Activated naive CD8-positive, alpha-beta T cell treated with anti-CD3 and anti-CD28 coated beads, Interleukin-2, amount 50 U/mL, for 24 hours (primary cell): ENCODE results near the gene CDH4.

ENCODE experiments used
- ATAC-seq: fragments of 150-1000 bp; cut with Tn5 transposase; one replicate; pipeline ENCODE4 v1.10.0; 2021
- DNase-seq: peaks from one replicate; pipeline ENCODE4 v3.0.0; 2021
- H3K27ac Mint-ChIP-seq: one replicate; pipeline ENCODE4 v1.8.0; 2021; ENCODE audit warnings: mild to moderate bottlenecking, mixed read lengths
- H3K27me3 Mint-ChIP-seq: one replicate; pipeline ENCODE4 v1.8.0; 2021; ENCODE audit warnings: mixed read lengths
- H3K36me3 Mint-ChIP-seq: one replicate; pipeline ENCODE4 v1.8.0; 2021; ENCODE audit warnings: low read depth, mixed read lengths
- H3K4me1 Mint-ChIP-seq: one replicate; pipeline ENCODE4 v1.8.0; 2021; ENCODE audit warnings: mixed read lengths
- H3K4me3 Mint-ChIP-seq: one replicate; pipeline ENCODE4 v1.8.0; 2021; ENCODE audit warnings: mild to moderate bottlenecking, moderate library complexity, mixed read lengths
- H3K9me3 Mint-ChIP-seq: one replicate; pipeline ENCODE4 v1.8.0; 2021; ENCODE audit warnings: mixed read lengths

CDH4 gene

DNA sequence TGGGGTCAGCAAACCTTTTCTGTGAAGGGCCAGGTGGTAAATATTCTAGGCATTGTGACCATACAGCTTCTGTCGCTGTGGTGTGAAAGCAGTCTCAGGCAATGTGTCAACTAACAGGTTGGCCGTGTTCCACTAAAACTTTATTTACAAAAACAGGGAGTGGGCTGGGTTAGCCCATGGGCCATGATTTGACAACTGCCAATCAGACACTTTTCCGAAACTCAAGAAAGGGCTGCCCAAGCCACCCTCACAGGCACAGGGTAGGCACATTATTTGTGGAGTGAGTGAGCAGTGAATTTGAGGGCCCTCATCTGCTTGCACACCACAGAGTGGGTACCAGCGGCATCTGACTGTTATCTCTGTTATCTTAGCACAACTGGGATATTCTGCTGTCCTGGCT lies 523.4 kb downstream of the CDH4 start:
- H3K27me3 Mint-ChIP-seq = no peaks in the 10 kb centered on the region
- no peak overlapping the region for H3K27ac Mint-ChIP-seq
- DNase-seq (no peak), ATAC-seq (no peak)
- H3K36me3 Mint-ChIP-seq = no peaks in the 10 kb centered on the region
- H3K9me3 Mint-ChIP-seq = peaks cover 2% of the 10 kb centered on the region
- no peak overlapping the region for H3K4me3 Mint-ChIP-seq
- H3K4me1 Mint-ChIP-seq = no peaks in the 10 kb centered on the region

DNA sequence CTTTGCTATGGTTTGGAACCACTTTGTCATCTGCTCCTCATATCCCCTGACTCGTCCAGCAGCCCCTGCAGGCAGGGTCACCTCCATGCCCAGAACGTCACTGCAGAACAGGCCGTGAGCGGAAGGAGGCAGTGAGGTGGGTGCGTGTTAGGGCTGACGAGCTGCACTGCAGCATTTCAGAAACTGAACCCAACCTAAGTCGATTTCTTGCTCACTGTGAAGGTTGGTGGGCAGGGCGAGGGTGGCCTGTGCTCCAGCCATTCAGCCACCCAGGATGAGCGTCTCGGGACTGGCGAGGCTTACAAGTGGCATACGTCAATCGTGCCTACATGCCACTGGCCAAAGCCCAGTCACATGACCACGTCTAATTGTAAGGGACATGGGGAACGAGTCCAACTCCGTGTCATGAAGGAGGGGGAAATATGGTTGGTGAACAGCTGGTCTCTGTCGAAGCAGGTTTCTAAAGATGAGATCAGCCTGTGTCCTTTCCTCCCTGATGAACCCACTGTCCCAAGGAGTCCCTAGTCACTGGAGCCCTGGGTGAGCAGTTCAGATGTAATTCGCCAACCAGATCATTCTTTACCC lies 524.5 kb downstream of the CDH4 start:
- H3K36me3 Mint-ChIP-seq = no peaks in the 10 kb centered on the region
- no peak for DNase-seq
- no peaks in the 10 kb centered on the region for H3K4me1 Mint-ChIP-seq
- H3K27me3 Mint-ChIP-seq = no peaks in the 10 kb centered on the region
- ATAC-seq = no peak
- no peak overlapping the region for H3K27ac Mint-ChIP-seq
- H3K9me3 Mint-ChIP-seq = peaks cover 11% of the 10 kb centered on the region
- H3K4me3 Mint-ChIP-seq = no peak overlapping the region

DNA sequence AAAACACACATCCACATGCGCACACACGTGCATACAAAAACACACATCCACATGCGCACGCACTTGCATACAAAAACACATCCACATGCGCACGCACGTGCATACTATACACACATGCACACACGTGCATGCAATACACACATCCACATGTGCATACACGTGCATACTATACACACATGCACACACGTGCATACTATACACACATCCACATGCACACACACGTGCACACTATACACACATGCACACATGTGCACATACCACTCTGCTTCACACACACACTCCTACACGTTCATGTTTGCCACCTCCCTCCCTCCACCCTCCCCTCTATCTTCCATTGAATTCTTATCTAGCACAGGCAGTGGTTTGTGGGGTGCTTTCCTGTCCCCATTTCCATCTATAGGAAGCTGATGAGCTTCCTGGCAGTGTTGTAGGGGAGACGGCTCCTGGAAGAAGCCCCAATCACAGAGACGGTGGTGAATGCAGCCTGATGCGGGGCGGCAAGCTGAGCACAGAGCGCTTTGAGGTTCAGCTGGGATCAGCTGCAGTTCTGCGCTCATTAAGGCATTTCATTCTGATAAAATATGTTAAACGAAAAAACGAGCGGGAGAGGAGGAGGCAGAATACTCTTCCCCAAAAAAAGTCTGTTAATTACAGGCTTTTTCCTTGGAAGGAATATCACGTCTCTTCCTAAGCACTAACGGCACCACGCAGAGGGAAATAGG lies 525.9 kb downstream of the CDH4 start:
- Mint-ChIP-seq H3K27ac (no peak overlapping the region), H3K4me1 (no peaks in the 10 kb centered on the region), H3K9me3 (peaks cover 13% of the 10 kb centered on the region), H3K27me3 (no peaks in the 10 kb centered on the region), H3K36me3 (no peaks in the 10 kb centered on the region), H3K4me3 (no peak overlapping the region)
- no peak for ATAC-seq
- no peak for DNase-seq

DNA sequence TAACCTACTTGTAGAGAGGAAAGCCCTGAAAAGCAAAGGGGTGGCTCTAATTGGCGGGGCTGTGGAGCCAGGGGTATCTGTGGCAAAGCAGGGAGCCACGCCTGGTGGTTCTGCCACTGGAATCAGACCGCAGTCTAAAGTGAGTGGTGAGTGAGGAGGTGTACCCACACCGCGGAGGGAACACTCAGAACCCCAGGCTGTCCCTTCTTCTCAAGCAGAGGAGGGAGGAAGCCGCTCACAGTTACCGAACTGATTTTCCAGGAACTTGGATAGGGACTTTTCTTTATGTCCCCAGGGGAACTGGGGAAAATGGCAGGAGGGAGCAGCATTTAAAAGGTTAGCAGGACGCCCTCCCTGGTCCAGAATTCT lies 526.4 kb downstream of the CDH4 start:
- Mint-ChIP-seq H3K36me3 (no peaks in the 10 kb centered on the region), H3K4me3 (no peak overlapping the region), H3K9me3 (peaks cover 13% of the 10 kb centered on the region), H3K4me1 (no peaks in the 10 kb centered on the region), H3K27ac (no peak overlapping the region), H3K27me3 (no peaks in the 10 kb centered on the region)
- no peak for ATAC-seq
- DNase-seq = no peak

DNA sequence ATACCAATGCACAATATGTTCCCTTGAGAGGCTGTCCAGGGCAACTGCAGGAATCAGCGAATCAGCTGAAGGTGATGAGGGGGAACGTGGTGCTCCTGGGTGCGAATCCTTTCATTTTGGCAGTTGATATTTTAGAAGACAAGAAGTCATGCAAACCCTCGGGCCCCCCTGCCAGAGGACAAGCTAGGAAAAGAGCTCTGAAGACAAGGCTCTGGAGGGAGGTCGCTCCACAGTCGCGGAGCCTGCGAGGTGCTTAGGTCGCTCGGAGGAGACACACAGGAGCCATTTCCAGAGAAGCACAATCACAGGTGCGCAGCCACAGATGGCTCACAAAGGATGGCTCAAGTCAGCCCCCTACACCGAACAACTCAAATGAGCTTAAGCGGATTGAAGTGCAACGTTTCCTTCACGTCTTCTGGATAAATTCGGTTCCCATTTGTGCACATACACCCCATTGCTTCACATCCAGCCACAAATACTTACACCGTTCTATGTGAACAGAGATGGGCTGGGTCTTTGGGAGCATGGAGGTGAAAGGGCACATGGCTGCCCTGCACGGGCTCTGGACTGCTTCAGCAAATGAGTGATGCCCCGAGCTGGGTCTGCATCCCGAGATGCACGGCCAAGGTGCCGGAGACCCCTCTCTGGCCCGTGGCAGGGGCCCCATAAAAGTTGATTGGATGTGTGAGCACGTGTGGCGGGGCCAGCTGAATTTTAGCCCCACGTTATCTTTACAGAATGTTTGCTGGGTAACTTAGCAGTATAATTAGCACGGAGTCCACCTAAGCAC lies 527.3 kb downstream of the CDH4 start:
- DNase-seq = no peak

DNA sequence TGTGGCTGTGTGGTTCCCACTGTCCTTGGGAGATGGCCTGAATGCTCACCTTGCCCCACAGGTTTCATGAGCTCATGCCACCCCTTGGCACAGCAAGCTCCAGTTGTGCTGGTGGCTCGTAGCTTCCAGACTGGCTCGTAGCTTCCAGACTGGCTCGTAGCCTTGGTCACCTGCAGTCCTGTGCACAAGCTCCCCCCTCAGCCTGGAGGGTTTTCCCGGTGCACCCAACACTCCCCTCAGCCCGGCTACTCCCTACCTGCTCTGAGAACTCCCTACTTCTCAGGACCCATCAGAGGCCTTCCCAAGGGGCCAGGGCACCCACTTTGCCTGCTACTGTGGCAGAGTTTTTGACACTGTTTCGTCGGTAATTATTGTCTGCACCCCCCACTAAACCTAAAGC lies 528.0 kb downstream of the CDH4 start:
- peaks cover under 1% of the 10 kb centered on the region for H3K27me3 Mint-ChIP-seq
- H3K9me3 Mint-ChIP-seq = peaks cover 13% of the 10 kb centered on the region
- H3K4me1 Mint-ChIP-seq = no peaks in the 10 kb centered on the region
- DNase-seq = no peak
- ATAC-seq = no peak
- H3K36me3 Mint-ChIP-seq = no peaks in the 10 kb centered on the region
- H3K27ac Mint-ChIP-seq = no peak overlapping the region
- no peak overlapping the region for H3K4me3 Mint-ChIP-seq

More for the DNA sequence above, 527.3 kb downstream of the CDH4 start:
- no peak for ATAC-seq
- no peak overlapping the region for H3K4me3 Mint-ChIP-seq
- no peaks in the 10 kb centered on the region for H3K27me3 Mint-ChIP-seq
- H3K9me3 Mint-ChIP-seq = peaks cover 13% of the 10 kb centered on the region
- no peak overlapping the region for H3K27ac Mint-ChIP-seq
- H3K36me3 Mint-ChIP-seq = no peaks in the 10 kb centered on the region
- H3K4me1 Mint-ChIP-seq = no peaks in the 10 kb centered on the region

DNA sequence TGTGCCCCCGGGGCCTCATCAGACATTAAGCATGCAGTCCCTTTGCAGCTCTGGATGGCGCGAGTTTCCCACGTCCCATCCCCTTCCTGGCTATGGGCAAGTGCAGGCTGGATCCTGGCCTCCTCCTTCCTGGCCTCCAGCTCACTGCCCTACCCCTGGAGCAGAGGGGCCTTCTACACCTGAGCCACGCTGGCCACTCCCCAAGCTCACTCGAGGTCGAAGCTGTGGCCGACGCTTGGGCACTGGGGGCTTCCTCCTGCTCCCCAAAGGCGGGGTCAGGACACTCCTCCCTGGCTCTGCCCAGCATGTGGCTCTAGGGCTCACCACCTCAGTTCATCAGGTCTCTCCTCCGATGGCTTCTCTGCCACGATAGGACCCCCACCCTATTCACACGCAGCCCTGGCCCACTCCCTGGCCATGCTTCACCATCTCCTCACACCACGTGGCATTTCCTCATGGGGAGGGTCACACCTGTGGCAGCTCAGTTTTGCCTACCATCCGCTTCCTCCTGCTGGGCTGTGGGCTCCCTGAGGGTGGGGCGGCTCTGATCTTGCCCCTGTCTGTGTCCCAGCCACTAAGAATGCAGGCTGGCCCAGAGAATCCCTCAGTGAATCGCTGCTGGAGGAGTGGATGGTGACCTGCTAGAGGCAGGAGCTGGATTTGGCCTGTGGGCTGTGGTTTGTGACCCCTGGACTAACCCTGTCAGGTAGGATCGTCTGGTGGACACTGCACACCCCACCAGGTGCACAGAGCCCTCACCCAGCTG lies 532.9 kb downstream of the CDH4 start:
- H3K4me1 Mint-ChIP-seq = no peaks in the 10 kb centered on the region
- H3K27me3 Mint-ChIP-seq = peaks cover 2% of the 10 kb centered on the region
- no peaks in the 10 kb centered on the region for H3K36me3 Mint-ChIP-seq
- ATAC-seq = no peak
- no peak for DNase-seq
- no peak overlapping the region for H3K4me3 Mint-ChIP-seq
- H3K27ac Mint-ChIP-seq = no peak overlapping the region
- peaks cover 14% of the 10 kb centered on the region for H3K9me3 Mint-ChIP-seq

DNA sequence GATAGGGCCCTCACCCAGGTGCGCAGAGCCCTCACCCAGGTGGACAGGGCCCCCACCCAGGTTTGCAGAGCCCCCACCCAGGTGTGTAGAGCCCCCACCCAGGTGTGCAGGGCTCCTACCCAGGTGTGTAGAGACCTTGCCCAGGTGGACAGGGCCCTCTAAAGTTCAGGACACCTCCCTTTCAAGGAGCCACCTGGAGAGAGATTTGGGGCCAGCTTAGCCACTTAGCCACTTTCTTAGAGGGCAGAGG lies 533.4 kb downstream of the CDH4 start:
- Mint-ChIP-seq H3K4me3 (no peak overlapping the region), H3K36me3 (no peaks in the 10 kb centered on the region), H3K4me1 (no peaks in the 10 kb centered on the region), H3K9me3 (peaks cover 17% of the 10 kb centered on the region), H3K27me3 (peaks cover 2% of the 10 kb centered on the region), H3K27ac (no peak overlapping the region)
- DNase-seq (no peak), ATAC-seq (no peak)

DNA sequence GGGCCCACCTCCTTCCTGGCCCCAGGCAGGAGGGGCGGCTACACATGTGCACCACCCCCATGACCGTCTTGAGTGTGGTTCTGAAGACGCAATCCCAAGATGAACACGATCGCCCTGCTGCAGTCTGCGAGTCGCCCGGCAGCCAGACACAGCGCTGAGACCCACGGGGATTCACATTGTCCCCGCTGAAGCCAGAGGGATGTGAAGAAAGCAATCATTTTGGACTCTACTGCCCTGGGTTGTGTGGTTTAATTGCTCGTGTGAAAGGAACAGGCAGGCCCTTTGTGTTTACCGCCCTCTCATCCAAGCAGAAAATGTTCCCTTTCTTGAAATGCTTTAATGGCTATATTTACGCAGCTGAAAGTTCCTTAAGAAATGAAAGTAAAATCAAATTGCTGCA lies 534.2 kb downstream of the CDH4 start:
- Mint-ChIP-seq H3K27me3 (peaks cover 2% of the 10 kb centered on the region), H3K4me1 (no peaks in the 10 kb centered on the region), H3K4me3 (no peak overlapping the region), H3K27ac (no peak overlapping the region), H3K36me3 (no peaks in the 10 kb centered on the region), H3K9me3 (peaks cover 15% of the 10 kb centered on the region)
- no peak for ATAC-seq
- DNase-seq = no peak

DNA sequence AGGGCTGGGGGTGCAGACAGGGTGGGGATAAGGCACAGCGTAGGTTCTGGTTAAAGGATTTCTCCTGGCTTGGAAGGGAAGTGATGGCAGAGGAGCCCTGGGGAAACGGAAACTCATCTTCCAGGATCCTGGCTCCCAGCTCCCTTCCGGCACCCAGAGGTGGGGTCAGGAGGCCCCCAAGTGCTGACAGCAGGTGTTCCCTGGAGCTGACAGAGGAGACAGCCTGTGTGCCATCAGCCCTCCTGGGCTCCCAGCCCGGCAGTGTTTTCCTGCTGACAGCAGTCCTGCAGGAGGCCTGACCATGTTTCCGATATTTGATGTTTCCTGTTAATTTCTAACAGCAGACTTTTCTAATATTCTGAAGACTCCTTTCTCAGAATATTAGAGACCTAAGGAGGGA lies 536.3 kb downstream of the CDH4 start:
- ATAC-seq (no peak), DNase-seq (no peak)
- Mint-ChIP-seq H3K4me1 (no peaks in the 10 kb centered on the region), H3K27me3 (peaks cover 2% of the 10 kb centered on the region), H3K9me3 (peaks cover 9% of the 10 kb centered on the region), H3K36me3 (no peaks in the 10 kb centered on the region), H3K4me3 (no peak overlapping the region), H3K27ac (no peak overlapping the region)

DNA sequence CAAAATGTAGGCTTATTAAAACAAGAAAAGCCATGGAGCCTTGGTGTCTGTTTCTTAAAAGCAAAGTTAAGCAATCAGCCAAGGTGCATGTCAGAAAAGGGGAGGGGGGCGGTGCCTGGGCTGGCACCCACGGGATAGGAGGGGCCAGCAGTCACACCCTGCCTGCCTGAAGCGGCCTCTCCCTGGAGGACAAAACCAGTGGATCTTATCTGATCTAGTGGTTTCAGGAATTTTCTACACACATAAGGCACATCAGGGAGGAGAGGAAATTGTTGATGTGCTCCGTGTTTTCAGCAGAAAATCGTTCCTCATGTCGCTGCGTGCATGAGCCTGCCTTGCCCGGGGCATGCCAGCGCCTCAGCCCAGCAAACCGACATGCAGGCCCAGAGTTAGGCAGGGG lies 537.3 kb downstream of the CDH4 start:
- no peak for ATAC-seq

DNA sequence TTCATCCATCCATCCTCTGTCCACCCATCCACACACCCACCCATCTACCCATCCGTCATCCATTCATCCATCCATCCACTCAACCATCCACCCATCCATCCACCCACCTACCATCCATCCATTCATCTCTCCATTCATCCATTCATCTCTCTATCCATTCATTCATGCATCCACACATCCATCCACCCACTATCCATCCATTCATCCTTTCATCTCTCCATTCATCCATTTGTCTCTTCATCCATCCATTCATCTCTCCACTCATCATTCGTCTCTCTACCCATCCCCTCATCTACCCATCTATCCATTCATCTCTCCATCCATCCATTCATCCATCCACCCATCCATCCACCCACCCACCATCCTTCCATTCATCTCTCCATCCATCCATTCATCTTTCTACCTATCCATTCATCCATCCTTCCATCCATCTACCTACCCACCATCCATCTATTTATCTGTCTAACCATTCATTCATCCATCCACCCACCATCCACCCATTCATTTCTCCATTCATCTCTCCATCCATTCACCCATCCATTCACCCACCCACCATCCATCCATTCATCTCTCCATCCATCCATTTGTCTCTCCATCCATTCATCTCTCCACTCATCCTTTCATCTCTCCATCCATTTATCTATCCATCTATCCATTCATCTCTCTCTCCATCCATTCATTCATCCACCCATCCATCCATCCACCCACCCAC lies 538.2 kb downstream of the CDH4 start:
- Mint-ChIP-seq H3K9me3 (peaks cover 13% of the 10 kb centered on the region), H3K4me1 (no peaks in the 10 kb centered on the region), H3K27me3 (no peaks in the 10 kb centered on the region), H3K4me3 (no peak overlapping the region), H3K36me3 (no peaks in the 10 kb centered on the region), H3K27ac (no peak overlapping the region)
- ATAC-seq = no peak
- DNase-seq = no peak

More for the DNA sequence above, 537.3 kb downstream of the CDH4 start:
- Mint-ChIP-seq H3K36me3 (no peaks in the 10 kb centered on the region), H3K4me1 (no peaks in the 10 kb centered on the region), H3K27me3 (peaks cover 2% of the 10 kb centered on the region), H3K9me3 (peaks cover 9% of the 10 kb centered on the region), H3K27ac (no peak overlapping the region), H3K4me3 (no peak overlapping the region)
- no peak for DNase-seq

DNA sequence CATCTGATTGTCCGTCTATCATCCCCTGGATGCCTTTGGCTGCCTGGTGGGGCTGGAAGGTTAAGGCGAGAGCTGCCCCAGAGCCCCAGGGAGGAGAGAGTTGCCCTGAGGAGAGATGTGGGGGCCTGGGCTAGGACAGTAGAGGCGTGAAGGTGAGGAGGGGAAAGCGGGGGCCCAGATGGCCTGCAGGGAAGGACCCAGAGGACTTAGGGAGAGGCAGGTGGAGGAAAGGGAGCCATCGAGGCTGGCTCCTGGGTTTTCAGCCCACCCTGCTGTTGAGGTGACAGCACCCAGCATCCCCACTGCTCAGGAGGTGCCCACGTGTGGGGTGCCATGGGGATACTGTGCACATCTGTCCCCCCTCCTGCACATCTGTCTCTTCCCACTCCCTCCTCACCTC lies 539.9 kb downstream of the CDH4 start:
- Mint-ChIP-seq H3K27ac (no peak overlapping the region), H3K4me1 (no peaks in the 10 kb centered on the region), H3K36me3 (no peaks in the 10 kb centered on the region), H3K4me3 (no peak overlapping the region), H3K9me3 (peaks cover 13% of the 10 kb centered on the region), H3K27me3 (no peaks in the 10 kb centered on the region)
- DNase-seq = no peak
- no peak for ATAC-seq
